Muscle layer of colon (tissue), 2 donors: ENCODE results near the gene GPC3.

Experiments used
- H3K27ac ChIP-seq: one replicate; pipeline ENCODE4 v1.7.0; 2013; ENCODE audit warnings: low read depth, mild to moderate bottlenecking, low read length, moderate library complexity
- H3K27me3 ChIP-seq, 2 donors: one replicate each; pipeline ENCODE4 v1.7.0; 2013; ENCODE audit warnings: low read length in 2 of 2, mild to moderate bottlenecking in 2 of 2; ENCODE audit not compliant: insufficient read depth in 2 of 2, control insufficient read depth in 1 of 2
- H3K36me3 ChIP-seq: one replicate; pipeline ENCODE4 v1.7.0; 2013; ENCODE audit warnings: mild to moderate bottlenecking, low read length; ENCODE audit not compliant: insufficient read depth
- H3K4me1 ChIP-seq: one replicate; pipeline ENCODE4 v1.7.0; 2013; ENCODE audit warnings: mild to moderate bottlenecking, low read length; ENCODE audit not compliant: insufficient read depth
- H3K4me3 ChIP-seq, 2 donors: one replicate each; pipeline ENCODE4 v1.7.0; 2013; ENCODE audit warnings: low read length in 2 of 2, low read depth in 1 of 2, mild to moderate bottlenecking in 1 of 2, moderate library complexity in 1 of 2
- H3K9ac ChIP-seq: one replicate; pipeline ENCODE4 v1.7.0; 2013; ENCODE audit warnings: low read length
- H3K9me3 ChIP-seq: one replicate; pipeline ENCODE4 v1.7.0; 2013; ENCODE audit warnings: mild to moderate bottlenecking, low read length
- donor health status: abdominal sarcoma.
- donor health status: Adenocarcinoma of cecum.

Gene GPC3

GRCh38 chrX:133583825-133584224 is 401.6 kb downstream of the GPC3 start:
- no peaks in the 10 kb centered on the region for H3K9me3 ChIP-seq
- no peak overlapping the region for H3K27ac ChIP-seq
- H3K4me1 ChIP-seq: no peaks in the 10 kb centered on the region
- H3K27me3 ChIP-seq: peaks cover 0 to 4% of the 10 kb centered on the region in 2 donors
- H3K4me3 ChIP-seq: no peak overlapping the region
- H3K36me3 ChIP-seq: no peaks in the 10 kb centered on the region
- H3K9ac ChIP-seq: no peak overlapping the region

- Histone ChIP-seq H3K36me3 (no peaks in the 10 kb centered on the region), H3K27me3 (peaks cover 0 to 4% of the 10 kb centered on the region in 2 donors), H3K27ac (no peak overlapping the region), H3K9me3 (no peaks in the 10 kb centered on the region), H3K9ac (no peak overlapping the region), H3K4me3 (no peak overlapping the region), H3K4me1 (no peaks in the 10 kb centered on the region)
Measured at GRCh38 chrX:133580625-133581024, 404.8 kb downstream of the GPC3 start.

- Histone ChIP-seq H3K4me3 (no peak overlapping the region), H3K4me1 (no peaks in the 10 kb centered on the region), H3K9ac (no peak overlapping the region), H3K27ac (no peak overlapping the region), H3K9me3 (no peaks in the 10 kb centered on the region), H3K27me3 (peaks cover 0 to 4% of the 10 kb centered on the region in 2 donors), H3K36me3 (no peaks in the 10 kb centered on the region)
Measured at GRCh38 chrX:133579631-133580030, 405.8 kb downstream of the GPC3 start.

DNA sequence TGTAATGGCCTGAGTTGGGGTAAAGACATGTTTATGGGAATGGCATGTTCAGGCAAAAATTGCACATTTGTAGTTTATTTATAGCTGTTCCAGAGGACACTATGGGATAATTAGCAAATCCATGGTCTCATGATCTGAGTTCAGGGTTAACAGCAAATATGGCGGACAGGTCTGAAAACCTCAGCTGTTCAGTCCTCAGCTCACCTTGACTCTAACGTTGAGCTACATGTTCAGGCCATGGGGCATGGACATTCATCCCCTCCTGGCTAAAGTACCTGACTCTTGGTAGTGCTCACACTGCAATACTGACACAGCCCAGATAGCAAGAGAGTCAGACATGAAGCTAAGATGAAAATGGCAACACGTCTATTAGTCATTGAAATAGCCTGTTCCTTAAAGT is 408.5 kb downstream of the GPC3 start:
- Histone ChIP-seq H3K9me3 (no peaks in the 10 kb centered on the region), H3K36me3 (no peaks in the 10 kb centered on the region), H3K4me3 (no peak overlapping the region), H3K27ac (no peak overlapping the region), H3K9ac (no peak overlapping the region), H3K4me1 (no peaks in the 10 kb centered on the region), H3K27me3 (peaks cover 0 to 4% of the 10 kb centered on the region in 2 donors)

- H3K9me3 ChIP-seq: no peaks in the 10 kb centered on the region
- no peak overlapping the region for H3K4me3 ChIP-seq
- H3K9ac ChIP-seq: no peak overlapping the region
- H3K27ac ChIP-seq: no peak overlapping the region
- H3K4me1 ChIP-seq: no peaks in the 10 kb centered on the region
- H3K36me3 ChIP-seq: no peaks in the 10 kb centered on the region
- H3K27me3 ChIP-seq: peaks cover 0 to under 1% of the 10 kb centered on the region in 2 donors
Measured at GRCh38 chrX:133575501-133576136, 409.8 kb downstream of the GPC3 start.

- Histone ChIP-seq H3K9me3 (no peaks in the 10 kb centered on the region), H3K36me3 (no peaks in the 10 kb centered on the region), H3K4me3 (no peak overlapping the region), H3K9ac (no peak overlapping the region), H3K4me1 (no peaks in the 10 kb centered on the region), H3K27me3 (no peaks in the 10 kb centered on the region), H3K27ac (no peak overlapping the region)
Measured at GRCh38 chrX:133574716-133575115, 410.7 kb downstream of the GPC3 start.

DNA sequence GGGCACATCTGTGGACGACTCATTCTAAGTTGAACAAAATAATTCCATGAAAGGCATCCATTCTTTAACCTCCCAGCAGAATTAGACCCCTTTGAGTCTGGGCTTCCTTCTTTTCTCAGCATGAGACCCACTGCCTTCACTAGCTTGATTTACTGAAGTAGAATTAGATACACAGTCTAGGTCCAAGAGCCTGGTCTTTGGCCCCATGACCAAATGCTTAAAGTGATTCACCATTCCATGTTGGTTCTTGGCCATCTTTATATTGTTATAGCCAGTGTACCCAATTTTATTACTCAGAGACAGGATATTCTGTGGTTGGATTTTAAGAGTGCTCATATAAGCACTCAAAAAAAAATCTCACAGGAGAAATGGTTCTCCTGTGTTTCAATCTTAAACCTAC is 414.8 kb downstream of the GPC3 start:
- H3K9ac ChIP-seq: no peak overlapping the region

GRCh38 chrX:133569217-133569616 is 416.2 kb downstream of the GPC3 start:
- no peak overlapping the region for H3K27ac ChIP-seq
- H3K4me1 ChIP-seq: no peaks in the 10 kb centered on the region
- no peak overlapping the region for H3K4me3 ChIP-seq
- H3K27me3 ChIP-seq: no peaks in the 10 kb centered on the region
- H3K9me3 ChIP-seq: no peaks in the 10 kb centered on the region
- H3K36me3 ChIP-seq: no peaks in the 10 kb centered on the region
- H3K9ac ChIP-seq: no peak overlapping the region

More for the DNA sequence above, 414.8 kb downstream of the GPC3 start:
- Histone ChIP-seq H3K27me3 (no peaks in the 10 kb centered on the region), H3K9me3 (no peaks in the 10 kb centered on the region), H3K27ac (no peak overlapping the region), H3K36me3 (no peaks in the 10 kb centered on the region), H3K4me3 (no peak overlapping the region), H3K4me1 (no peaks in the 10 kb centered on the region)

- no peaks in the 10 kb centered on the region for H3K4me1 ChIP-seq
- H3K36me3 ChIP-seq: no peaks in the 10 kb centered on the region
- no peaks in the 10 kb centered on the region for H3K9me3 ChIP-seq
- H3K27me3 ChIP-seq: no peaks in the 10 kb centered on the region
- no peak overlapping the region for H3K27ac ChIP-seq
- H3K9ac ChIP-seq: no peak overlapping the region
- no peak overlapping the region for H3K4me3 ChIP-seq
Measured at GRCh38 chrX:133568109-133568508, 417.3 kb downstream of the GPC3 start.

- H3K9ac ChIP-seq: no peak overlapping the region
- H3K4me3 ChIP-seq: no peak overlapping the region
- no peak overlapping the region for H3K27ac ChIP-seq
Measured at GRCh38 chrX:133566876-133567275, 418.5 kb downstream of the GPC3 start.

DNA sequence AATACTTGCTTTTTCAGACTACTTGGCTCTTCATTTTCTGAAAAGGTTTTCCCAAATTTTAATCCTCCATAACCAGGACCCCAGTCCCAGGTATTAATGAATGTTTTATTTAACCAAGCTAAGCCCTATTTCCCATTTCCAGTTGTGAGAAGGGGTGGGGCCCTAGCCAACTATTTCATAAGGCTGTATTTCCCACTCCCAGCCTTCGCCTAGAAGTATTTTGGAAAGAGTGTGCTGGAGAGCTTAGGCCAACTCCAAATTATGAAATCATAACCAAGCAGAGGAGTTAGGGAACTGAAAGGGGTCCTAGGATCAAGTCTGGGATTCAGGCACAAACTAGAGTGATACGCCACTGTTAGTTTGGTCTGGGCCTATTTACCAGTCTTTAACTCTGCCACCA is 421.7 kb downstream of the GPC3 start:
- H3K4me3 ChIP-seq: no peak overlapping the region
- H3K36me3 ChIP-seq: no peaks in the 10 kb centered on the region
- no peaks in the 10 kb centered on the region for H3K4me1 ChIP-seq
- H3K9me3 ChIP-seq: no peaks in the 10 kb centered on the region
- H3K9ac ChIP-seq: no peak overlapping the region
- H3K27me3 ChIP-seq: no peaks in the 10 kb centered on the region
- no peak overlapping the region for H3K27ac ChIP-seq

More at GRCh38 chrX:133566876-133567275, 418.5 kb downstream of the GPC3 start:
- H3K36me3 ChIP-seq: no peaks in the 10 kb centered on the region
- H3K4me1 ChIP-seq: no peaks in the 10 kb centered on the region
- H3K27me3 ChIP-seq: no peaks in the 10 kb centered on the region
- H3K9me3 ChIP-seq: no peaks in the 10 kb centered on the region

DNA sequence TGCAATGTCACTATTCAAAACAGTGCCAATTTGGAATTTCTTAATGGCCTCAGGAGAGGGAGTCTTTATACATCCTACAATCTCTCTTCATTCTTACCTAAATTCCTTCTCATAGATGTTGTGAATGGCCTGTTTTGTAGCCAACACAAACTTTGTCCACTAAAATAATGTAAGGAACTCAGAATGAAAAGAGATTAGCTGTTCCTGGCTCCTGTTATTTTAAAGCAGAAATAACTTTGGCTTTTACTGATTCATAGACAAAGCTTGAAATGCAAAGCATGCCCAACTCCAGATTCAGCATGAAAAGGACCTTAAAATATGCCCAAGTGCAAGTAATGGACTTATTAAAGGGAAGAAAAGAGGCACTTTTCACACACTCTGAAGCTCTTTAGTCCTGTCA is 424.1 kb downstream of the GPC3 start:
- Histone ChIP-seq H3K27me3 (no peaks in the 10 kb centered on the region), H3K9ac (no peak overlapping the region), H3K4me3 (no peak overlapping the region), H3K36me3 (no peaks in the 10 kb centered on the region), H3K27ac (no peak overlapping the region), H3K4me1 (no peaks in the 10 kb centered on the region), H3K9me3 (no peaks in the 10 kb centered on the region)
